Activated B cell treated with CpG ODN at 0.5 μM for 24 hours (primary cell): ENCODE results near the gene PRND. TPM values are rescaled to one million over a fixed set of nuclear protein-coding genes. Genes with fewer than 3 reads are reported as not detected.

Source experiments
- ATAC-seq: fragments of 200-7000 bp; cut with Tn5 transposase; one replicate; pipeline ENCODE4 v1.10.0; 2021; ENCODE audit warnings: low read depth, mild to moderate bottlenecking, moderate library complexity
- CTCF ChIA-PET: fragments of 350-600 bp; sonication (Branson Sonifier 250); formaldehyde crosslinking; loops from one replicate; lab custom pipeline; 2021; ENCODE audit warnings: antibody characterized with exemption; lab: Charles Lee
- POLR2A ChIA-PET: fragments of 350-600 bp; sonication (Branson Sonifier 250); formaldehyde crosslinking; loops from one replicate; lab custom pipeline; 2021; ENCODE audit warnings: antibody characterized with exemption; lab: Charles Lee
- DNase-seq: peaks from one replicate; pipeline ENCODE4 v3.0.0; 2022
- H3K27ac Mint-ChIP-seq: one replicate; pipeline ENCODE4 v1.8.0; 2020; ENCODE audit warnings: mixed read lengths
- H3K27me3 Mint-ChIP-seq: one replicate; pipeline ENCODE4 v1.8.0; 2021; ENCODE audit warnings: mixed read lengths
- H3K36me3 Mint-ChIP-seq: one replicate; pipeline ENCODE4 v1.8.0; 2021; ENCODE audit warnings: low read depth, mixed read lengths
- H3K4me1 Mint-ChIP-seq: one replicate; pipeline ENCODE4 v1.8.0; 2021; ENCODE audit warnings: mixed read lengths
- H3K4me3 Mint-ChIP-seq: one replicate; pipeline ENCODE4 v1.8.0; 2020; ENCODE audit warnings: mild to moderate bottlenecking, mixed read lengths
- H3K9me3 Mint-ChIP-seq: one replicate; pipeline ENCODE4 v1.8.0; 2020; ENCODE audit warnings: mixed read lengths
- intact Hi-C: fragments of 100-400 bp; cut with micrococcal nuclease; formaldehyde crosslinking; loops from one replicate; pipeline ENCODE4 v1.15.1; 2024
- total RNA-seq: library from RNA; stranded (reverse); gene quantifications from 2 replicates; pipeline ENCODE4 v1.2.3, GENCODE V29; 2022
- TF ChIP-seq, protein P1 (sequence below): fragments of 200-600 bp; IDR thresholded peaks from one replicate; pipeline ENCODE4 v1.8.0; 2022; ENCODE audit warnings: antibody characterized with exemption, mild to moderate bottlenecking

PRND gene
- total RNA-seq, 1 donor from 2014 or later = not detected

DNA sequence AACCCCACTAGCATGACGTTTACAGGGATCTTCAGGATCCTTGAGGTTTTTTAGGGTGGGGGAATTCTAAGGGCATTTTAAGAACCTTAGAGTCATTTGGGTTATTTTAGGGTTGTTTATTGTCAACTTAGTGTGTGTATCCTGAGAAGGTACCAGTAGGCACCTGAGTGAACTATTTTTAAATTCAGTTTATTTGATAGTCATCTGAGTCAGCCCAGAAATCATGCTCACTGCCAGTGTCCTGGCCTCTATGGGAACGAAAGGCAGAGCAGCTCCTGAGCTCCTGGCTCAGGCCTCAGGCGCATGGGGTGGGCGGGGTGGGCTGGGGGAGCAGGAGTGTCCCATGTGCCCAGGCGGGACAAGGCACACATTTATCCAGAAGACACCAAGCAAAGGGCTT is 52.0 kb downstream of the PRND start:
- DNase-seq (no peak), ATAC-seq (no peak)
- H3K4me3 Mint-ChIP-seq = no peak overlapping the region
- no peaks in the 10 kb centered on the region for H3K4me1 Mint-ChIP-seq
- CTCF ChIA-PET = no interaction called here
- intact Hi-C loops = no loop called here
- H3K27ac Mint-ChIP-seq = no peak overlapping the region
- TF ChIP-seq, protein P1, sequence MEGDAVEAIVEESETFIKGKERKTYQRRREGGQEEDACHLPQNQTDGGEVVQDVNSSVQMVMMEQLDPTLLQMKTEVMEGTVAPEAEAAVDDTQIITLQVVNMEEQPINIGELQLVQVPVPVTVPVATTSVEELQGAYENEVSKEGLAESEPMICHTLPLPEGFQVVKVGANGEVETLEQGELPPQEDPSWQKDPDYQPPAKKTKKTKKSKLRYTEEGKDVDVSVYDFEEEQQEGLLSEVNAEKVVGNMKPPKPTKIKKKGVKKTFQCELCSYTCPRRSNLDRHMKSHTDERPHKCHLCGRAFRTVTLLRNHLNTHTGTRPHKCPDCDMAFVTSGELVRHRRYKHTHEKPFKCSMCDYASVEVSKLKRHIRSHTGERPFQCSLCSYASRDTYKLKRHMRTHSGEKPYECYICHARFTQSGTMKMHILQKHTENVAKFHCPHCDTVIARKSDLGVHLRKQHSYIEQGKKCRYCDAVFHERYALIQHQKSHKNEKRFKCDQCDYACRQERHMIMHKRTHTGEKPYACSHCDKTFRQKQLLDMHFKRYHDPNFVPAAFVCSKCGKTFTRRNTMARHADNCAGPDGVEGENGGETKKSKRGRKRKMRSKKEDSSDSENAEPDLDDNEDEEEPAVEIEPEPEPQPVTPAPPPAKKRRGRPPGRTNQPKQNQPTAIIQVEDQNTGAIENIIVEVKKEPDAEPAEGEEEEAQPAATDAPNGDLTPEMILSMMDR = no peak
- peaks cover 12% of the 10 kb centered on the region for H3K9me3 Mint-ChIP-seq
- H3K27me3 Mint-ChIP-seq = no peaks in the 10 kb centered on the region
- POLR2A ChIA-PET = no interaction called here
- no peaks in the 10 kb centered on the region for H3K36me3 Mint-ChIP-seq

DNA sequence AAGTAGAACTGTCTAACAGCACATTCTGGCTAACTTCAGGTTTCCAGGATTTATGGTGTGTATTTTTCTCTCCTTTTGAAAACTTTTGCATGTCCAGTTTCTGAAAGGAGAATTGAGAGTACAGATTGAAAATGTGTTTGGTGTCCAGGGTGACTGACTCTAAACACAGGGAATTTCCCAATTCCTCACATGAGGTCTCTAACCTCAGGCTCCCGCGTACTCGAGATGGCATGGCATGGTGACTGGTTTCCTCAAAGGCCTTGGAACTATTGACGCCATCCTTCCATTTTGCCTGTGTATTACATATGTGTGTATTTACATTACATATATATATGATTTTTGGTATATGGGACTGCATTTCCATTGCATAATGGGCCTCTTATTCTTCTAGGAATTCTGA is 52.5 kb downstream of the PRND start:
- ATAC-seq (no peak), DNase-seq (no peak)
- intact Hi-C loops = no loop called here
- TF ChIP-seq, protein P1 = no peak
- ChIA-PET POLR2A (no interaction called here), CTCF (no interaction called here)
- no peaks in the 10 kb centered on the region for H3K4me1 Mint-ChIP-seq
- H3K27me3 Mint-ChIP-seq = no peaks in the 10 kb centered on the region
- H3K36me3 Mint-ChIP-seq = no peaks in the 10 kb centered on the region
- no peak overlapping the region for H3K4me3 Mint-ChIP-seq
- peaks cover 12% of the 10 kb centered on the region for H3K9me3 Mint-ChIP-seq
- no peak overlapping the region for H3K27ac Mint-ChIP-seq

DNA sequence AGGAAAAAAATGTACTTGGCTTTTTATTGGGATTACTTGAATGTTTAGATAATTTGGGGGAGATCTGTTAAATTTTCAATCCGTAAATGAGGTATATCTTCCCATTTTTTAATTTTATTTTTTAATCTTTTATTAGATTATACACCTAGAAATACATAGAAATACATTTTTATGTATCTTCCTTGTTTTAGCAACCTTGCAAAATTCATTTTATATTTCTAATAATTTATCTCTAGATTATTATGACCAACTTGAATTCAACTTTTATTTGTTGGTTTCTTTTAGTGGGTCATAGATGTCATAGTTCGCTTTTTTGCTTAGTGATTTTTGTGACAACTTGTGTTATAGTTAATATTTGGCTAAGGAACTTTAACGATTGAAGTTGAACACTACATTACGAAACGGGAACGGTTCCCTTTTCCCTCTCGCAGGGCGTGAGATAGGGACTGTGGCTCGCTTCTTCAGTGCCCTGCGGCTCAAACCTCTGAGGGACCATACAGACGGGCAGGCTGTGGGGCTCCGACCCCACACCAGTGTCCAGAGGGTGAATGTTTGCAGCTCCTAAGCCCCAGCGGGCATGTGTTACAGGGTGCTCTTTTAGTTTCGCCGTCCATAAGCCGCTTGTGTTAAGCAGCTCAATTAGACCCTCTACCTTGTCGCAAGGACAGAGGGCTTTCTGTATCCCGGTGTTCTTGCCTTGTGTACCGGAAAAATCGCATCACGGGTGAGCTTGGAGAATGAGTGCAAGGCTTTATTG is 53.8 kb downstream of the PRND start:
- intact Hi-C loops = no loop called here
- H3K4me3 Mint-ChIP-seq = no peak overlapping the region
- H3K9me3 Mint-ChIP-seq = peaks cover 12% of the 10 kb centered on the region
- no peaks in the 10 kb centered on the region for H3K4me1 Mint-ChIP-seq
- CTCF ChIA-PET = no interaction called here
- TF ChIP-seq, protein P1 = no peak
- POLR2A ChIA-PET = no interaction called here
- H3K27me3 Mint-ChIP-seq = no peaks in the 10 kb centered on the region
- ATAC-seq = no peak
- peaks cover 9% of the 10 kb centered on the region for H3K36me3 Mint-ChIP-seq
- H3K27ac Mint-ChIP-seq = no peak overlapping the region
- no peak for DNase-seq

- no peak for DNase-seq
- Mint-ChIP-seq H3K4me3 (no peak overlapping the region), H3K4me1 (no peaks in the 10 kb centered on the region), H3K9me3 (peaks cover 8% of the 10 kb centered on the region), H3K27me3 (no peaks in the 10 kb centered on the region), H3K36me3 (peaks cover 13% of the 10 kb centered on the region), H3K27ac (peak overlapping the region; percentile 43)
- TF ChIP-seq, protein P1 = no peak
- POLR2A ChIA-PET = no interaction called here
- intact Hi-C loops = no loop called here
- no peak for ATAC-seq
- CTCF ChIA-PET = no interaction called here
Observed at GRCh38 chr20:4776079-4776630, 54.4 kb downstream of the PRND start.

Other genes with a start within 250 kb of the PRND start
- gene PRNP, start 35.5 kb upstream of the PRND start, total RNA-seq = 34.2 and 35.9 TPM in 2 replicates
- 202 and 217 TPM in 2 replicates for gene RASSF2, start 101.7 kb downstream of the PRND start, total RNA-seq